BLaER1 (cell line): ENCODE measurements around the gene MAGEA4.

Experiments used
- H3K27ac ChIP-seq: shearing (Covaris generic); formaldehyde crosslinking; 2 replicates; pipeline ENCODE4 v1.8.1; 2022
- H3K27me3 ChIP-seq: shearing (Covaris generic); formaldehyde crosslinking; 2 replicates; pipeline ENCODE4 v1.8.1; 2022
- H3K36me3 ChIP-seq: shearing (Covaris generic); formaldehyde crosslinking; 2 replicates; pipeline ENCODE4 v1.8.1; 2022
- H3K4me1 ChIP-seq: shearing (Covaris generic); formaldehyde crosslinking; 2 replicates; pipeline ENCODE4 v1.8.1; 2022
- H3K4me2 ChIP-seq: shearing (Covaris generic); formaldehyde crosslinking; 2 replicates; pipeline ENCODE4 v1.8.1; 2022
- H3K4me3 ChIP-seq: shearing (Covaris generic); formaldehyde crosslinking; 2 replicates; pipeline ENCODE4 v1.8.1; 2022
- H3K9ac ChIP-seq: shearing (Covaris generic); formaldehyde crosslinking; 2 replicates; pipeline ENCODE4 v1.8.1; 2022
- H3K9me3 ChIP-seq: shearing (Covaris generic); formaldehyde crosslinking; 2 replicates; pipeline ENCODE4 v1.8.1; 2022
- H4K20me1 ChIP-seq: shearing (Covaris generic); formaldehyde crosslinking; 2 replicates; pipeline ENCODE4 v1.8.1; 2022
- Cebpa-rat ChIP-seq: shearing (Covaris generic); IDR thresholded peaks from 2 replicates; pipeline ENCODE4 v1.8.1; 2022

The MAGEA4 gene

GRCh38 chrX:151912780-151913179 is at the start of gene MAGEA4:
Gene MAGEA4, plus strand, starts transcription at chrX:151912889. Its CDS starts 10,776 bp downstream, at chrX:151923665.
- no peaks in the 10 kb centered on the region for H3K4me1 ChIP-seq
- H4K20me1 ChIP-seq: no peaks in the 10 kb centered on the region
- no peaks in the 10 kb centered on the region for H3K36me3 ChIP-seq
- no peak within 1 kb of the TSS for H3K4me2 ChIP-seq
- H3K9ac ChIP-seq: no peak within 1 kb of the TSS
- peaks cover 29% of the 10 kb centered on the region for H3K27me3 ChIP-seq
- H3K9me3 ChIP-seq: no peaks in the 10 kb centered on the region
- no peak within 1 kb of the TSS for H3K4me3 ChIP-seq
- TF ChIP-seq Cebpa-rat: no peak
- no peak within 1 kb of the TSS for H3K27ac ChIP-seq

- Histone ChIP-seq H3K9ac (no peak overlapping the region), H3K27ac (no peak overlapping the region), H3K4me2 (no peak overlapping the region)
These were observed 42.1 kb upstream of the MAGEA4 start for GRCh38 chrX:151870602-151871001.

GRCh38 chrX:151871244-151871643 is 41.4 kb upstream of the MAGEA4 start:
- H4K20me1 ChIP-seq: no peaks in the 10 kb centered on the region
- H3K36me3 ChIP-seq: no peaks in the 10 kb centered on the region
- no peak overlapping the region for H3K4me3 ChIP-seq
- H3K9me3 ChIP-seq: peaks cover 5% of the 10 kb centered on the region; the same call in 1 of the 2 replicates
- no peak overlapping the region for H3K9ac ChIP-seq
- TF ChIP-seq Cebpa-rat: no peak
- no peak overlapping the region for H3K27ac ChIP-seq
- H3K4me1 ChIP-seq: no peaks in the 10 kb centered on the region
- H3K27me3 ChIP-seq: peaks cover 88% of the 10 kb centered on the region
- H3K4me2 ChIP-seq: no peak overlapping the region

More at GRCh38 chrX:151870602-151871001, 42.1 kb upstream of the MAGEA4 start:
- Histone ChIP-seq H3K9me3 (peaks cover 5% of the 10 kb centered on the region; the same call in 1 of the 2 replicates), H3K27me3 (peaks cover 84% of the 10 kb centered on the region), H3K4me3 (no peak overlapping the region), H3K36me3 (no peaks in the 10 kb centered on the region), H4K20me1 (no peaks in the 10 kb centered on the region), H3K4me1 (no peaks in the 10 kb centered on the region)
- no peak for TF ChIP-seq Cebpa-rat

- Histone ChIP-seq H3K4me1 (no peaks in the 10 kb centered on the region), H3K36me3 (no peaks in the 10 kb centered on the region), H4K20me1 (no peaks in the 10 kb centered on the region), H3K9me3 (peaks cover 5% of the 10 kb centered on the region; the same call in 1 of the 2 replicates), H3K4me3 (no peak overlapping the region), H3K9ac (no peak overlapping the region), H3K27me3 (peaks cover 93% of the 10 kb centered on the region), H3K4me2 (no peak overlapping the region), H3K27ac (no peak overlapping the region)
- TF ChIP-seq Cebpa-rat: no peak
These were observed 39.6 kb upstream of the MAGEA4 start for GRCh38 chrX:151873096-151873495.

- H3K4me3 ChIP-seq: no peak overlapping the region
- H3K4me1 ChIP-seq: no peaks in the 10 kb centered on the region
- TF ChIP-seq Cebpa-rat: no peak
- H3K9ac ChIP-seq: no peak overlapping the region
- no peaks in the 10 kb centered on the region for H4K20me1 ChIP-seq
- no peaks in the 10 kb centered on the region for H3K36me3 ChIP-seq
- H3K4me2 ChIP-seq: no peak overlapping the region
- H3K9me3 ChIP-seq: peaks cover 17% of the 10 kb centered on the region; the same call in 1 of the 2 replicates
- H3K27ac ChIP-seq: no peak overlapping the region
- H3K27me3 ChIP-seq: peaks cover 92% of the 10 kb centered on the region
These were observed 37.2 kb upstream of the MAGEA4 start for GRCh38 chrX:151875270-151876026.

GRCh38 chrX:151878574-151878973 is 34.1 kb upstream of the MAGEA4 start:
- H4K20me1 ChIP-seq: no peaks in the 10 kb centered on the region
- no peak overlapping the region for H3K4me3 ChIP-seq
- no peak for TF ChIP-seq Cebpa-rat
- H3K9ac ChIP-seq: no peak overlapping the region
- H3K4me1 ChIP-seq: no peaks in the 10 kb centered on the region
- peaks cover 62% of the 10 kb centered on the region for H3K27me3 ChIP-seq
- no peaks in the 10 kb centered on the region for H3K36me3 ChIP-seq
- no peak overlapping the region for H3K4me2 ChIP-seq
- no peak overlapping the region for H3K27ac ChIP-seq
- H3K9me3 ChIP-seq: peaks cover 31% of the 10 kb centered on the region

GRCh38 chrX:151879856-151880255 is 32.8 kb upstream of the MAGEA4 start:
- H3K4me3 ChIP-seq: no peak overlapping the region

GRCh38 chrX:151880895-151881294 is 31.8 kb upstream of the MAGEA4 start:
- TF ChIP-seq Cebpa-rat: no peak
- no peak overlapping the region for H3K4me3 ChIP-seq
- H3K27ac ChIP-seq: no peak overlapping the region

More at GRCh38 chrX:151879856-151880255, 32.8 kb upstream of the MAGEA4 start:
- no peak overlapping the region for H3K27ac ChIP-seq
- no peaks in the 10 kb centered on the region for H3K36me3 ChIP-seq
- H3K4me2 ChIP-seq: no peak overlapping the region
- TF ChIP-seq Cebpa-rat: no peak
- H4K20me1 ChIP-seq: no peaks in the 10 kb centered on the region
- H3K9me3 ChIP-seq: peaks cover 36% of the 10 kb centered on the region
- no peaks in the 10 kb centered on the region for H3K4me1 ChIP-seq
- peaks cover 50% of the 10 kb centered on the region for H3K27me3 ChIP-seq
- no peak overlapping the region for H3K9ac ChIP-seq

GRCh38 chrX:151889421-151889820 is 23.3 kb upstream of the MAGEA4 start:
- TF ChIP-seq Cebpa-rat: no peak

More at GRCh38 chrX:151880895-151881294, 31.8 kb upstream of the MAGEA4 start:
- Histone ChIP-seq H3K36me3 (no peaks in the 10 kb centered on the region), H3K4me1 (no peaks in the 10 kb centered on the region), H4K20me1 (no peaks in the 10 kb centered on the region), H3K27me3 (peaks cover 47% of the 10 kb centered on the region), H3K9ac (no peak overlapping the region), H3K4me2 (no peak overlapping the region), H3K9me3 (peaks cover 44% of the 10 kb centered on the region)

GRCh38 chrX:151896734-151897474 is 15.8 kb upstream of the MAGEA4 start:
- H3K9ac ChIP-seq: no peak overlapping the region
- H3K4me1 ChIP-seq: no peaks in the 10 kb centered on the region
- H3K9me3 ChIP-seq: no peaks in the 10 kb centered on the region
- no peaks in the 10 kb centered on the region for H3K36me3 ChIP-seq
- TF ChIP-seq Cebpa-rat: no peak
- no peaks in the 10 kb centered on the region for H4K20me1 ChIP-seq
- no peak overlapping the region for H3K27ac ChIP-seq
- H3K4me2 ChIP-seq: no peak overlapping the region
- H3K4me3 ChIP-seq: no peak overlapping the region
- H3K27me3 ChIP-seq: peaks cover 100% of the 10 kb centered on the region

More at GRCh38 chrX:151889421-151889820, 23.3 kb upstream of the MAGEA4 start:
- Histone ChIP-seq H3K4me1 (no peaks in the 10 kb centered on the region), H3K27ac (no peak overlapping the region), H3K4me3 (no peak overlapping the region), H4K20me1 (no peaks in the 10 kb centered on the region), H3K27me3 (peaks cover 88% of the 10 kb centered on the region), H3K9ac (no peak overlapping the region), H3K36me3 (no peaks in the 10 kb centered on the region), H3K9me3 (peaks cover 32% of the 10 kb centered on the region), H3K4me2 (no peak overlapping the region)
